Thoracic aorta (tissue), 2 donors: ENCODE data around the gene ARAP2. TPM values are rescaled to one million over a fixed set of nuclear protein-coding genes. Genes with fewer than 3 reads are reported as not detected.

Experiments used
- ATAC-seq: fragments of 150-250 bp; one replicate; pipeline ENCODE4 v1.8.0; 2017; ENCODE audit warnings: low read depth; ENCODE audit not compliant: insufficient number of reproducible peaks, low FRiP score
- DNase-seq: peaks from one replicate; pipeline ENCODE4 v3.0.0-alpha.2; 2020; ENCODE audit warnings: low spot score
- H3K27ac ChIP-seq, 2 donors: fragments of 200-600 bp; sonication (generic); 1 replicate in 1 of 2; 2 replicates in 1 of 2; pipeline ENCODE4 v1.5.1; 2016; ENCODE audit warnings: mild to moderate bottlenecking in 2 of 2, moderate library complexity in 2 of 2
- H3K27me3 ChIP-seq: fragments of 200-600 bp; sonication (generic); replicated peaks from 2 replicates; pipeline ENCODE4 v1.6.0; 2016; ENCODE audit warnings: mild to moderate bottlenecking; ENCODE audit not compliant: insufficient read depth
- H3K36me3 ChIP-seq: fragments of 200-600 bp; sonication (generic); one replicate; pipeline ENCODE4 v1.5.1; 2016
- H3K4me1 ChIP-seq, 2 donors: fragments of 200-600 bp; sonication (generic); 1 replicate in 1 of 2; 2 replicates in 1 of 2; pipeline versions ENCODE4 v1.5.1 to v1.6.0; 2016; ENCODE audit warnings: low read depth in 2 of 2, mild to moderate bottlenecking in 1 of 2; ENCODE audit not compliant: control insufficient read depth in 1 of 2
- H3K4me3 ChIP-seq: fragments of 200-600 bp; sonication (generic); 2 replicates; pipeline ENCODE4 v1.5.1; 2016; ENCODE audit warnings: mild to moderate bottlenecking
- H3K9me3 ChIP-seq: fragments of 200-600 bp; sonication (generic); 2 replicates; pipeline ENCODE4 v1.5.1; 2016
- total RNA-seq, 2 donors: library from RNA; depleted of rRNA; stranded (reverse); fragments of >200 nt; gene quantifications; one replicate each; pipeline versions ENCODE4 v1.1.0 to v1.2.3, GENCODE V29; 2016
- TF ChIP-seq, protein P1 (sequence below): fragments of 200-600 bp; sonication (generic); IDR thresholded peaks from one replicate; pipeline ENCODE4 v1.5.1; 2019; ENCODE audit warnings: antibody characterized with exemption

Gene ARAP2
- total RNA-seq = 10 to 100 TPM in 1 of 2 donors, 1 to 10 TPM in 1; 8.3 to 25.3 TPM

- Histone ChIP-seq H3K27ac (no peak within 1 kb of the TSS), H3K4me3 (peak within 1 kb of the TSS; percentile 69)
Observed at GRCh38 chr4:36244257-36245082, at the start of gene ARAP2. Gene ARAP2 (minus strand): TSS chr4:36244514. CDS start chr4:36229486, 15,028 bp downstream.

DNA sequence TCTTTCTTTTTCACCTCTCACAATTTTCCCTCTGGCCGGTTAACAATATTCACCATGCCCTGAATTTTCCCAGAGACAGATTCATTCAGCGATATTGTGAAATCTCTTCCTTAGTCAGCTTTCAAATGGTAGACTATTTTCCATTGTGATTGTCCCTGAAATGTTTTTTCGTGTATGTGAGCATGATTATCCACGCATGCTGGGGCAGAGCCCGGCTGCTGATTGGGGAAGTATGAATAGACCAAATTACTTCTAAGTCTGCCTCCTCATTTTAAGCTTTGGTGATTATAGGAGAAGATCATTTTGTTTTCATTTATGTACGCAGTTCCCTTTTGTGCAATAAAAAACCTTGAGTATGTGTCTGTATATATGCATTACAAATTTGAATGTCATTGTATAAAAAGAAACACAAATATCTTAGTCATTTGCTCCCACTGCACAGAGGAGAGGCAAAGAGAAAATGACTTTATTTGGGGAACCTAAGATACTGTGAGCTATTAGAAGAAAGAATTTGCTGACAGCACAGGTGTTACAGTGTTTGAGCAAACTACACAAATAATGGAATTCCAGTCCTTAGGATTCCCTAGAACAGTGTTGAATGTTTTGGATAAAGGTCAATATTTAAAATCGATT, 48.4 kb upstream of the ARAP2 start:
- Histone ChIP-seq H3K36me3 (no peaks in the 10 kb centered on the region), H3K27ac (no peak overlapping the region)
- TF ChIP-seq, protein P1, sequence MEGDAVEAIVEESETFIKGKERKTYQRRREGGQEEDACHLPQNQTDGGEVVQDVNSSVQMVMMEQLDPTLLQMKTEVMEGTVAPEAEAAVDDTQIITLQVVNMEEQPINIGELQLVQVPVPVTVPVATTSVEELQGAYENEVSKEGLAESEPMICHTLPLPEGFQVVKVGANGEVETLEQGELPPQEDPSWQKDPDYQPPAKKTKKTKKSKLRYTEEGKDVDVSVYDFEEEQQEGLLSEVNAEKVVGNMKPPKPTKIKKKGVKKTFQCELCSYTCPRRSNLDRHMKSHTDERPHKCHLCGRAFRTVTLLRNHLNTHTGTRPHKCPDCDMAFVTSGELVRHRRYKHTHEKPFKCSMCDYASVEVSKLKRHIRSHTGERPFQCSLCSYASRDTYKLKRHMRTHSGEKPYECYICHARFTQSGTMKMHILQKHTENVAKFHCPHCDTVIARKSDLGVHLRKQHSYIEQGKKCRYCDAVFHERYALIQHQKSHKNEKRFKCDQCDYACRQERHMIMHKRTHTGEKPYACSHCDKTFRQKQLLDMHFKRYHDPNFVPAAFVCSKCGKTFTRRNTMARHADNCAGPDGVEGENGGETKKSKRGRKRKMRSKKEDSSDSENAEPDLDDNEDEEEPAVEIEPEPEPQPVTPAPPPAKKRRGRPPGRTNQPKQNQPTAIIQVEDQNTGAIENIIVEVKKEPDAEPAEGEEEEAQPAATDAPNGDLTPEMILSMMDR = no peak

More at GRCh38 chr4:36244257-36245082, at the start of gene ARAP2:
- DNase-seq (no peak), ATAC-seq (no peak)
- no peaks in the 10 kb centered on the region for H3K9me3 ChIP-seq
- H3K4me1 ChIP-seq = no peaks in the 10 kb centered on the region
- H3K36me3 ChIP-seq = no peaks in the 10 kb centered on the region
- H3K27me3 ChIP-seq = no peaks in the 10 kb centered on the region
- TF ChIP-seq, protein P1 = no peak

DNA sequence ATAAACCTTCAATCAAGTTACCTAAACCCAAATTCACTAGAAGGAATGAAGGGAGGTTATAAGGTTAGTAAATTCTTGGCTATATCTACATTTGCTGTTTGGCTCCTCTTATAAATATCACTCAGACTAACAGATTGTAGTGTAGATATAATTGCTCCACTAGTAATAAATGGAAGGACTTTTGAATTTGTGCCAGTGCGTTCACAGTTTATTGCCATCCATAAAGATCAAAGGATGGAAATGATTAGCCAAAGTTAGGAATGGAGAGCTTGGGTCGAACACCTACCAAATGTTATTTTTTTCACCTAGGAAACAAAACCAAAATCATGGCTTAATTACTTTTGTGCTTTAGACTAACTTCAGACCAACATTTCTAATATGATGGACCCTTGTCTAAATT, 46.3 kb upstream of the ARAP2 start:
- H3K27ac ChIP-seq = no peak overlapping the region
- H3K36me3 ChIP-seq = no peaks in the 10 kb centered on the region
- TF ChIP-seq, protein P1 = no peak
- H3K4me1 ChIP-seq = no peaks in the 10 kb centered on the region
- no peaks in the 10 kb centered on the region for H3K9me3 ChIP-seq
- no peaks in the 10 kb centered on the region for H3K27me3 ChIP-seq
- DNase-seq (no peak), ATAC-seq (no peak)
- H3K4me3 ChIP-seq = no peak overlapping the region

More for the DNA sequence above, 48.4 kb upstream of the ARAP2 start:
- H3K4me1 ChIP-seq = no peaks in the 10 kb centered on the region
- H3K27me3 ChIP-seq = no peaks in the 10 kb centered on the region
- ATAC-seq = no peak
- no peak for DNase-seq
- no peak overlapping the region for H3K4me3 ChIP-seq
- H3K9me3 ChIP-seq = no peaks in the 10 kb centered on the region

- TF ChIP-seq, protein P1 = no peak
- DNase-seq (no peak), ATAC-seq (no peak)
Observed at GRCh38 chr4:36288731-36289426, 44.6 kb upstream of the ARAP2 start.

GRCh38 chr4:36286481-36286871, 42.2 kb upstream of the ARAP2 start:
- Histone ChIP-seq H3K27ac (no peak overlapping the region), H3K27me3 (no peaks in the 10 kb centered on the region), H3K9me3 (no peaks in the 10 kb centered on the region), H3K36me3 (no peaks in the 10 kb centered on the region), H3K4me1 (no peaks in the 10 kb centered on the region), H3K4me3 (no peak overlapping the region)
- TF ChIP-seq, protein P1 = no peak
- DNase-seq (no peak), ATAC-seq (no peak)

More at GRCh38 chr4:36288731-36289426, 44.6 kb upstream of the ARAP2 start:
- H3K9me3 ChIP-seq = no peaks in the 10 kb centered on the region
- no peaks in the 10 kb centered on the region for H3K4me1 ChIP-seq
- no peak overlapping the region for H3K27ac ChIP-seq
- no peaks in the 10 kb centered on the region for H3K36me3 ChIP-seq
- no peaks in the 10 kb centered on the region for H3K27me3 ChIP-seq
- H3K4me3 ChIP-seq = no peak overlapping the region
